Chondrocyte (in vitro differentiated cells): ENCODE data around the gene FREM1. TPM values are rescaled to one million over a fixed set of nuclear protein-coding genes. Genes with fewer than 3 reads are reported as not detected.

Source experiments
- DNase-seq: peaks from one replicate; pipeline ENCODE4 v3.0.0; 2021; ENCODE audit warnings: mixed read lengths, low spot score
- H3K27ac Mint-ChIP-seq: one replicate; pipeline ENCODE4 v1.8.0; 2021; ENCODE audit warnings: mild to moderate bottlenecking, moderate library complexity, mixed read lengths; ENCODE audit not compliant: unreplicated experiment
- H3K27me3 Mint-ChIP-seq: 2 replicates; pipeline ENCODE4 v1.8.0; 2021; ENCODE audit warnings: low read depth, mixed read lengths
- H3K36me3 Mint-ChIP-seq: 2 replicates; pipeline ENCODE4 v1.8.0; 2021; ENCODE audit warnings: low read depth, mixed read lengths
- H3K4me1 Mint-ChIP-seq: 2 replicates; pipeline ENCODE4 v1.8.0; 2021; ENCODE audit warnings: low read depth, mild to moderate bottlenecking, mixed read lengths
- H3K4me3 Mint-ChIP-seq: one replicate; pipeline ENCODE4 v1.8.0; 2021; ENCODE audit warnings: mild to moderate bottlenecking, moderate library complexity, mixed read lengths; ENCODE audit not compliant: unreplicated experiment
- H3K9me3 Mint-ChIP-seq: 2 replicates; pipeline ENCODE4 v1.8.0; 2021; ENCODE audit warnings: low read depth, mixed read lengths
- CTCF ChIP-seq: fragments of 200-600 bp; sonication (generic); IDR thresholded peaks from 2 replicates; pipeline ENCODE4 v1.5.0; 2021; ENCODE audit warnings: antibody characterized with exemption, mild to moderate bottlenecking, moderate library complexity
- total RNA-seq: library from RNA; stranded (reverse); gene quantifications from 3 replicates; pipeline ENCODE4 v1.2.1, GENCODE V29; 2021

The FREM1 gene
- total RNA-seq, 1 donor from 2014 or later = 2.2 TPM

- H3K27me3 Mint-ChIP-seq = no peaks in the 10 kb centered on the region
- TF ChIP-seq CTCF = no peak
- DNase-seq = no peak
- no peak overlapping the region for H3K4me3 Mint-ChIP-seq
- no peaks in the 10 kb centered on the region for H3K9me3 Mint-ChIP-seq
- H3K27ac Mint-ChIP-seq = no peak overlapping the region
- no peaks in the 10 kb centered on the region for H3K36me3 Mint-ChIP-seq
- H3K4me1 Mint-ChIP-seq = peaks cover 5% of the 10 kb centered on the region
Measured at GRCh38 chr9:14935964-14936363, 25.7 kb upstream of the FREM1 start.

GRCh38 chr9:14935106-14935751 is 25.0 kb upstream of the FREM1 start:
- no peak overlapping the region for H3K4me3 Mint-ChIP-seq
- no peaks in the 10 kb centered on the region for H3K27me3 Mint-ChIP-seq
- no peak for TF ChIP-seq CTCF
- peaks cover 5% of the 10 kb centered on the region for H3K4me1 Mint-ChIP-seq
- no peak for DNase-seq
- no peak overlapping the region for H3K27ac Mint-ChIP-seq
- H3K36me3 Mint-ChIP-seq = no peaks in the 10 kb centered on the region
- H3K9me3 Mint-ChIP-seq = no peaks in the 10 kb centered on the region

GRCh38 chr9:14932641-14933040 is 22.4 kb upstream of the FREM1 start:
- Mint-ChIP-seq H3K27ac (no peak overlapping the region), H3K36me3 (no peaks in the 10 kb centered on the region), H3K4me1 (peaks cover 5% of the 10 kb centered on the region), H3K4me3 (no peak overlapping the region), H3K27me3 (no peaks in the 10 kb centered on the region), H3K9me3 (no peaks in the 10 kb centered on the region)
- TF ChIP-seq CTCF = no peak
- DNase-seq = no peak

GRCh38 chr9:14932231-14932630 is 22.0 kb upstream of the FREM1 start:
- no peak for TF ChIP-seq CTCF
- Mint-ChIP-seq H3K4me3 (no peak overlapping the region), H3K4me1 (peaks cover 7% of the 10 kb centered on the region), H3K27me3 (no peaks in the 10 kb centered on the region), H3K36me3 (no peaks in the 10 kb centered on the region), H3K27ac (no peak overlapping the region), H3K9me3 (no peaks in the 10 kb centered on the region)
- no peak for DNase-seq

- no peak for DNase-seq
- Mint-ChIP-seq H3K9me3 (no peaks in the 10 kb centered on the region), H3K4me1 (peaks cover 30% of the 10 kb centered on the region), H3K27ac (no peak overlapping the region), H3K27me3 (no peaks in the 10 kb centered on the region), H3K4me3 (no peak overlapping the region), H3K36me3 (no peaks in the 10 kb centered on the region)
- TF ChIP-seq CTCF = no peak
Measured at GRCh38 chr9:14926941-14927624, 16.9 kb upstream of the FREM1 start.
